H9 (cell line): ENCODE results near the gene C12orf57. TPM values are rescaled to one million over a fixed set of nuclear protein-coding genes. Genes with fewer than 3 reads are reported as not detected.

Experiments
- DNase-seq: peaks from one replicate; pipeline ENCODE4 v3.0.0-alpha.2; 2017
- H2AFZ ChIP-seq: one replicate; pipeline ENCODE4 v1.6.1; 2013; ENCODE audit warnings: mild to moderate bottlenecking, low read length, control low read depth, moderate library complexity
- H2AK5ac ChIP-seq: 2 replicates; pipeline ENCODE4 v1.6.1; 2013; ENCODE audit warnings: low read length, control low read depth, mixed read lengths; ENCODE audit not compliant: insufficient read length
- H2BK120ac ChIP-seq: one replicate; pipeline ENCODE4 v1.6.1; 2013; ENCODE audit warnings: low read depth, mild to moderate bottlenecking, low read length, control low read depth, inconsistent platforms; ENCODE audit not compliant: poor library complexity, severe bottlenecking
- H2BK12ac ChIP-seq: 2 replicates; pipeline ENCODE4 v1.6.1; 2013; ENCODE audit warnings: low read length, control low read depth, mixed read lengths, low read depth; ENCODE audit not compliant: insufficient read length
- H2BK15ac ChIP-seq: 2 replicates; pipeline ENCODE4 v1.6.1; 2013; ENCODE audit warnings: low read depth, low read length, control low read depth
- H2BK20ac ChIP-seq: one replicate; pipeline ENCODE4 v1.6.1; 2013; ENCODE audit warnings: low read depth, mild to moderate bottlenecking, low read length, control low read depth, inconsistent platforms; ENCODE audit not compliant: poor library complexity, severe bottlenecking
- H2BK5ac ChIP-seq: 2 replicates; pipeline ENCODE4 v1.6.1; 2013; ENCODE audit warnings: low read length, control low read depth, mixed read lengths; ENCODE audit not compliant: insufficient read length
- H3K14ac ChIP-seq: 2 replicates; pipeline ENCODE4 v1.6.1; 2013; ENCODE audit warnings: low read length, control low read depth; ENCODE audit not compliant: insufficient read depth
- H3K18ac ChIP-seq: 2 replicates; pipeline ENCODE4 v1.6.1; 2013; ENCODE audit warnings: low read depth, mild to moderate bottlenecking, mixed read lengths, low read length, control low read depth; ENCODE audit not compliant: insufficient read length
- H3K23ac ChIP-seq: 2 replicates; pipeline ENCODE4 v1.6.1; 2013; ENCODE audit warnings: low read length, control low read depth, mixed read lengths, low read depth; ENCODE audit not compliant: insufficient read length
- H3K23me2 ChIP-seq: 2 replicates; pipeline ENCODE4 v1.6.1; 2013; ENCODE audit warnings: low read depth, mild to moderate bottlenecking, mixed read lengths, low read length, control low read depth; ENCODE audit not compliant: insufficient read length, poor library complexity, severe bottlenecking
- H3K27ac ChIP-seq: 2 replicates; pipeline ENCODE4 v1.5.1; 2013; ENCODE audit warnings: low read length, control low read depth, mixed read lengths, low read depth; ENCODE audit not compliant: insufficient read length
- H3K27me3 ChIP-seq: 2 replicates; pipeline ENCODE4 v1.6.1; 2013; ENCODE audit warnings: low read length, control low read depth, inconsistent platforms; ENCODE audit not compliant: insufficient read depth
- H3K4ac ChIP-seq: 2 replicates; pipeline ENCODE4 v1.6.1; 2013; ENCODE audit warnings: low read depth, mild to moderate bottlenecking, control low read depth, inconsistent platforms, low read length, moderate library complexity
- H3K4me1 ChIP-seq: 2 replicates; pipeline ENCODE4 v1.6.1; 2013; ENCODE audit warnings: low read length, control low read depth, inconsistent platforms; ENCODE audit not compliant: insufficient read depth
- H3K4me2 ChIP-seq: 2 replicates; pipeline ENCODE4 v1.6.1; 2013; ENCODE audit warnings: low read length, control low read depth, mixed read lengths; ENCODE audit not compliant: insufficient read length, insufficient read depth
- H3K56ac ChIP-seq: 2 replicates; pipeline ENCODE4 v1.6.1; 2013; ENCODE audit warnings: low read depth, mild to moderate bottlenecking, mixed read lengths, low read length, control low read depth; ENCODE audit not compliant: insufficient read length
- H3K79me1 ChIP-seq: 2 replicates; pipeline ENCODE4 v1.6.1; 2013; ENCODE audit warnings: low read depth, mild to moderate bottlenecking, moderate library complexity, low read length, control low read depth, inconsistent platforms; ENCODE audit not compliant: insufficient read depth, poor library complexity, severe bottlenecking
- H3K79me2 ChIP-seq: 2 replicates; pipeline ENCODE4 v1.6.1; 2013; ENCODE audit warnings: low read length, control low read depth, inconsistent platforms; ENCODE audit not compliant: insufficient read depth
- H3K9ac ChIP-seq: 2 replicates; pipeline ENCODE4 v1.6.1; 2013; ENCODE audit warnings: low read length, control low read depth, mixed read lengths; ENCODE audit not compliant: insufficient read length; ENCODE audit errors: extremely low read depth
- H3K9me3 ChIP-seq: one replicate; pipeline ENCODE4 v1.6.1; 2013; ENCODE audit warnings: low read depth, low read length, inconsistent platforms; ENCODE audit not compliant: control insufficient read depth
- H3T11ph ChIP-seq: one replicate; pipeline ENCODE4 v1.6.1; 2013; ENCODE audit warnings: mild to moderate bottlenecking, low read length, control low read depth, inconsistent platforms
- H4K20me1 ChIP-seq: one replicate; pipeline ENCODE4 v1.6.1; 2013; ENCODE audit not compliant: control insufficient read depth, insufficient read length, insufficient read depth
- H4K5ac ChIP-seq: 2 replicates; pipeline ENCODE4 v1.6.1; 2013; ENCODE audit warnings: low read depth, mild to moderate bottlenecking, mixed read lengths, low read length, control low read depth; ENCODE audit not compliant: insufficient read length
- H4K8ac ChIP-seq: replicated peaks from 2 replicates; pipeline ENCODE4 v1.6.1; 2013; ENCODE audit warnings: low read length, control low read depth, mixed read lengths, low read depth; ENCODE audit not compliant: insufficient read length
- H4K91ac ChIP-seq: 2 replicates; pipeline ENCODE4 v1.6.1; 2013; ENCODE audit warnings: low read depth, mild to moderate bottlenecking, moderate library complexity, mixed read lengths, low read length, control low read depth; ENCODE audit not compliant: insufficient read length
- H3K27ac Mint-ChIP-seq, 3 experiments: 2 replicates in 2 of 3; 3 replicates in 1 of 3; pipeline ENCODE4 v1.8.0; 2020 to 2021; ENCODE audit warnings: mixed read lengths in 3 of 3, mild to moderate bottlenecking in 1 of 3, moderate library complexity in 1 of 3
- H3K27me3 Mint-ChIP-seq: 2 replicates; pipeline ENCODE4 v1.8.0; 2021; ENCODE audit warnings: low read depth, mild to moderate bottlenecking, moderate library complexity, mixed read lengths
- H3K36me3 Mint-ChIP-seq, 3 experiments: 2 replicates in 2 of 3; 3 replicates in 1 of 3; pipeline ENCODE4 v1.8.0; 2020 to 2021; ENCODE audit warnings: low read depth in 3 of 3, mixed read lengths in 3 of 3; ENCODE audit not compliant: insufficient read depth in 1 of 3
- H3K4me1 Mint-ChIP-seq, 2 experiments: 2 replicates each; pipeline ENCODE4 v1.8.0; 2020; ENCODE audit warnings: mixed read lengths in 2 of 2
- H3K4me3 Mint-ChIP-seq, 2 experiments: 2 replicates in 1 of 2; 3 replicates in 1 of 2; pipeline ENCODE4 v1.8.0; 2020 to 2021; ENCODE audit warnings: mild to moderate bottlenecking in 2 of 2, mixed read lengths in 2 of 2, moderate library complexity in 1 of 2
- H3K9me3 Mint-ChIP-seq, 2 experiments: 2 replicates in 1 of 2; 3 replicates in 1 of 2; pipeline ENCODE4 v1.8.0; 2020; ENCODE audit warnings: mild to moderate bottlenecking in 2 of 2, mixed read lengths in 2 of 2, moderate library complexity in 1 of 2
- WGBS: extraction: QIAGEN DNeasy Blood & Tissue Kit; methylation state at CpG from one replicate; pipeline ENCODE4 v1.1.7; 2013; ENCODE audit warnings: missing lambda C conversion rate, low lambda C conversion rate, mixed read lengths; ENCODE audit not compliant: insufficient read length; ENCODE audit errors: extremely low coverage; 5-methylcytosine and 5-hydroxymethylcytosine counted together
- total RNA-seq: library from RNA; stranded (reverse); gene quantifications from 2 replicates; pipeline ENCODE4 v1.2.1, GENCODE V29; 2021
- TF ChIP-seq, protein P1 (sequence below): fragments of 200-600 bp; sonication (generic); conservative IDR thresholded peaks from 3 replicates; pipeline ENCODE4 v1.8.0; 2021; ENCODE audit warnings: antibody characterized with exemption, mild to moderate bottlenecking

The C12orf57 gene
- total RNA-seq, 1 experiment from 2014 or later: 195 TPM

- H3K4me3 Mint-ChIP-seq: no peak overlapping the region; a peak in 1 of 5 replicates
- Histone ChIP-seq H2BK5ac (no peak overlapping the region), H4K91ac (no peak overlapping the region), H3K4me1 (peaks cover 2% of the 10 kb centered on the region; the same call in 1 of the 2 replicates), H3K9ac (no peak overlapping the region), H4K8ac (no peak overlapping the region), H3K79me1 (no peaks in the 10 kb centered on the region), H2AK5ac (no peak overlapping the region), H3K23me2 (no peaks in the 10 kb centered on the region), H3K27me3 (no peaks in the 10 kb centered on the region), H3K56ac (no peak overlapping the region), H3K23ac (no peak overlapping the region), H3K4ac (no peak overlapping the region), H2BK15ac (no peak overlapping the region), H2AFZ (no peak overlapping the region), H3K14ac (no peak overlapping the region), H2BK120ac (no peak overlapping the region), H3K79me2 (no peaks in the 10 kb centered on the region), H3K27ac (no peak overlapping the region), H2BK20ac (no peak overlapping the region), H3K4me2 (no peak overlapping the region), H2BK12ac (no peak overlapping the region), H4K20me1 (peaks cover 2% of the 10 kb centered on the region), H4K5ac (no peak overlapping the region), H3K9me3 (no peaks in the 10 kb centered on the region), H3K18ac (no peak overlapping the region), H3T11ph (no peak overlapping the region)
- H3K9me3 Mint-ChIP-seq: no peaks in the 10 kb centered on the region
- peaks cover 4 to 14% of the 10 kb centered on the region in 2 experiments for H3K4me1 Mint-ChIP-seq
- TF ChIP-seq, protein P1, sequence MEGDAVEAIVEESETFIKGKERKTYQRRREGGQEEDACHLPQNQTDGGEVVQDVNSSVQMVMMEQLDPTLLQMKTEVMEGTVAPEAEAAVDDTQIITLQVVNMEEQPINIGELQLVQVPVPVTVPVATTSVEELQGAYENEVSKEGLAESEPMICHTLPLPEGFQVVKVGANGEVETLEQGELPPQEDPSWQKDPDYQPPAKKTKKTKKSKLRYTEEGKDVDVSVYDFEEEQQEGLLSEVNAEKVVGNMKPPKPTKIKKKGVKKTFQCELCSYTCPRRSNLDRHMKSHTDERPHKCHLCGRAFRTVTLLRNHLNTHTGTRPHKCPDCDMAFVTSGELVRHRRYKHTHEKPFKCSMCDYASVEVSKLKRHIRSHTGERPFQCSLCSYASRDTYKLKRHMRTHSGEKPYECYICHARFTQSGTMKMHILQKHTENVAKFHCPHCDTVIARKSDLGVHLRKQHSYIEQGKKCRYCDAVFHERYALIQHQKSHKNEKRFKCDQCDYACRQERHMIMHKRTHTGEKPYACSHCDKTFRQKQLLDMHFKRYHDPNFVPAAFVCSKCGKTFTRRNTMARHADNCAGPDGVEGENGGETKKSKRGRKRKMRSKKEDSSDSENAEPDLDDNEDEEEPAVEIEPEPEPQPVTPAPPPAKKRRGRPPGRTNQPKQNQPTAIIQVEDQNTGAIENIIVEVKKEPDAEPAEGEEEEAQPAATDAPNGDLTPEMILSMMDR: no peak
- H3K36me3 Mint-ChIP-seq: no peaks in the 10 kb centered on the region
- DNase-seq: no peak
- WGBS: no CpG with 5 or more reads among the region's 5 CpGs
- H3K27ac Mint-ChIP-seq: no peak overlapping the region
- H3K27me3 Mint-ChIP-seq: no peaks in the 10 kb centered on the region; the same call in 1 of the 2 replicates
Observed at GRCh38 chr12:6899427-6899826, 44.4 kb upstream of the C12orf57 start.
